HG03575 (cell line): ENCODE data around the gene WDR33.

ENCODE experiments used
- ATAC-seq: cut with Tn5 transposase; IDR thresholded peaks from one replicate; pipeline ENCODE4 v1.9.1; 2021; ENCODE audit not compliant: unreplicated experiment, insufficient number of reproducible peaks, low FRiP score; ENCODE audit errors: extremely low read depth

The WDR33 gene

GRCh38 chr2:127704641-127705390 lies 106.2 kb downstream of the WDR33 start:
- ATAC-seq, result no peak

- ATAC-seq, result no peak
Measured at GRCh38 chr2:127703282-127703681, 107.7 kb downstream of the WDR33 start.

GRCh38 chr2:127702395-127703009 lies 108.5 kb downstream of the WDR33 start:
- no peak for ATAC-seq

GRCh38 chr2:127701651-127702394 lies 109.1 kb downstream of the WDR33 start:
- ATAC-seq, result peak; percentile 23

- ATAC-seq, result peak; percentile 37
Measured at GRCh38 chr2:127701193-127701650, 109.7 kb downstream of the WDR33 start, which contains the start of gene SFT2D3. Gene SFT2D3, plus strand, starts transcription at chr2:127701497. Its CDS starts 32 bp downstream, at chr2:127701529.

- peak; percentile 51 for ATAC-seq
Measured at GRCh38 chr2:127700527-127701192, 110.3 kb downstream of the WDR33 start.

- no peak for ATAC-seq
Measured at GRCh38 chr2:127698553-127699355, 112.2 kb downstream of the WDR33 start.

- ATAC-seq, result no peak
Measured at GRCh38 chr2:127697482-127698180, 113.3 kb downstream of the WDR33 start.

GRCh38 chr2:127695491-127696472 lies 115.2 kb downstream of the WDR33 start:
- no peak for ATAC-seq

GRCh38 chr2:127694986-127695385 lies 116.0 kb downstream of the WDR33 start:
- ATAC-seq, result no peak

GRCh38 chr2:127690696-127691095 lies 120.3 kb downstream of the WDR33 start:
- no peak for ATAC-seq

- ATAC-seq, result no peak
Measured at GRCh38 chr2:127688405-127688804, 122.6 kb downstream of the WDR33 start.

- no peak for ATAC-seq
Measured at GRCh38 chr2:127685410-127686080, 125.4 kb downstream of the WDR33 start.

GRCh38 chr2:127683757-127684156 lies 127.2 kb downstream of the WDR33 start:
- ATAC-seq, result no peak

- ATAC-seq, result no peak
Measured at GRCh38 chr2:127683056-127683455, 127.9 kb downstream of the WDR33 start.
